ENCODE data around the gene TEX36. TPM values are rescaled to one million over a fixed set of nuclear protein-coding genes. Genes with fewer than 3 reads are reported as not detected.

Gene TEX36
- total RNA-seq, 6 experiments from 2014 or later, result not detected

DNA sequence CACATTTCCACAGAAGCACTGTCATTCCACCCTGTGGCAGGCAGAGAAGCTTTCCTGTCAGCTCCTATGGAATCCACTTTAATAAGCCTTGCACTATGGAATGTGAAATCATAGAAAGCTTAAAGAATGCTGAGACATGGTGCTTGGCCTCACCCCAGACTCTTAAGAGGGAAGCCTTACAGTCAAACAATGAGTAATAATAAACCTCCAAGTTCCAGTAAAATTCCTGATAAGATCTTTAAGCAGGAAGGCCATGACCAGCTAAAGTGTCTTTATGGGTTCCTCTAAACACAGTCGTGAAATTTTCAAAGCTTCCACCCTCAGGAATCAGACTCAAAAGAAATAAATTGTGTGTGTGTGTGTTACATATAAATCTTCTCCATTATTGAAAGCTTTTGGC lies 11.9 kb upstream of the TEX36 start:
- peaks cover 5% of the 10 kb centered on the region; the same call in 1 of the 2 replicates for H3K27me3 Mint-ChIP-seq (ENCODE audit: insufficient read depth)
- peaks cover 5% of the 10 kb centered on the region for H3K36me3 Mint-ChIP-seq (ENCODE audit: low read depth)
- peak overlapping the region; percentile 82 for H3K27ac Mint-ChIP-seq

GRCh38 chr10:125693524-125693847 lies 10.5 kb upstream of the TEX36 start:
- TF ChIP-seq, protein P1, sequence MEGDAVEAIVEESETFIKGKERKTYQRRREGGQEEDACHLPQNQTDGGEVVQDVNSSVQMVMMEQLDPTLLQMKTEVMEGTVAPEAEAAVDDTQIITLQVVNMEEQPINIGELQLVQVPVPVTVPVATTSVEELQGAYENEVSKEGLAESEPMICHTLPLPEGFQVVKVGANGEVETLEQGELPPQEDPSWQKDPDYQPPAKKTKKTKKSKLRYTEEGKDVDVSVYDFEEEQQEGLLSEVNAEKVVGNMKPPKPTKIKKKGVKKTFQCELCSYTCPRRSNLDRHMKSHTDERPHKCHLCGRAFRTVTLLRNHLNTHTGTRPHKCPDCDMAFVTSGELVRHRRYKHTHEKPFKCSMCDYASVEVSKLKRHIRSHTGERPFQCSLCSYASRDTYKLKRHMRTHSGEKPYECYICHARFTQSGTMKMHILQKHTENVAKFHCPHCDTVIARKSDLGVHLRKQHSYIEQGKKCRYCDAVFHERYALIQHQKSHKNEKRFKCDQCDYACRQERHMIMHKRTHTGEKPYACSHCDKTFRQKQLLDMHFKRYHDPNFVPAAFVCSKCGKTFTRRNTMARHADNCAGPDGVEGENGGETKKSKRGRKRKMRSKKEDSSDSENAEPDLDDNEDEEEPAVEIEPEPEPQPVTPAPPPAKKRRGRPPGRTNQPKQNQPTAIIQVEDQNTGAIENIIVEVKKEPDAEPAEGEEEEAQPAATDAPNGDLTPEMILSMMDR (IDR thresholded peaks at IDR 0.05), result no peak
- Mint-ChIP-seq H3K27ac (peak overlapping the region; percentile 83), H3K36me3 (ENCODE audit: low read depth) (peaks cover 13% of the 10 kb centered on the region), H3K4me3 (no peak overlapping the region; the same call in 1 of the 2 replicates), H3K4me1 (ENCODE audit: low read depth) (peaks cover 69% of the 10 kb centered on the region), H3K27me3 (ENCODE audit: insufficient read depth) (peaks cover 9% of the 10 kb centered on the region; the same call in 1 of the 2 replicates), H3K9me3 (peaks cover 3% of the 10 kb centered on the region; the same call in 1 of the 2 replicates)
- DNase-seq, result no peak

More for the DNA sequence above, 11.9 kb upstream of the TEX36 start:
- H3K9me3 Mint-ChIP-seq, result peaks cover 3% of the 10 kb centered on the region; the same call in 1 of the 2 replicates
- TF ChIP-seq, protein P1 (IDR thresholded peaks at IDR 0.05), result no peak; the same call in 1 of the 2 replicates
- peaks cover 58% of the 10 kb centered on the region for H3K4me1 Mint-ChIP-seq (ENCODE audit: low read depth)
- DNase-seq, result peak; percentile 94
- peak overlapping the region; percentile 52 for H3K4me3 Mint-ChIP-seq

DNA sequence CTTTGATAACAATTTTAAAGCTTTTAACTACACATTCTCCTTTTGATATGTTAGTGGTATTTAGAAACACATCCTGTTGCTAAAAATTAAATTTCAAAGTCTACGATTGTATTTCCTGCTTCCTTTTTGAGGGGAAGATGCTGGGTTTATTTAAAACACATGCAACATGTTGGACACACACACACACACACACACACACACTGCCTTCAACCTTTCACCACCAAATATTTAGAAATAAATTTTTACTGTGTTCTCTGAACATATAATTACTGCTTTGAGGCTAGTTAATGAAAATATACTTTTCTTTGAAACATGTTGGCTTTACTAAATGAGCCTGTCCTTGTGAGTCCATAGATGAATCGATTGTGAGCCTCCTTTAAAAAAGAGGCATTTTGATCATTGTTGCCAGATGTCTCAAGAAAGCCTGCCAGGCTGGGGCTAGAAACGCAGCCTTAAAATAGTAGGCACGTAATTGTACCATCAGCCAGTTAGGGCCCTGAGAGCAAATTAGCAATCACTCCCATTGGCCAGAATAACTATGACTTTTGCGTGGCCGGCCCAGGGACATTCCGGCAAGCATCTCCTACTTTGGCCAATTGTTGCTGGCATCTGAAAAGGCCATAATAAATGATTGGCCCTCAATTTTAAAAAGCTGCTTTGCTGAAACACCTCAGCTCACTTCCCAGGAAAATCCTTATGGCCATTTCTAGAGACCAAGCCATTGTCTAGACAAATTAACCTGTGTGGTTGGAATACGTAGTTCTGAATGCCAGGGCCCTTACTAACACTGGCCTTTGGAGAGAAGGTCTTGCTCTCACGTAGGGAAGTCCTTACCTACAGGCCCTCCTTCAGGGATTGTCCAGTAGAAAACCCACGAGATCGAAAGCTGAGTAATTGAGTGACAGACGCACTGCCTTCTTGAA lies 9.9 kb upstream of the TEX36 start:
- Mint-ChIP-seq H3K4me1 (ENCODE audit: low read depth) (peaks cover 71% of the 10 kb centered on the region), H3K27ac (peak overlapping the region; percentile 83), H3K4me3 (peak overlapping the region; percentile 62), H3K9me3 (peaks cover 3% of the 10 kb centered on the region; the same call in 1 of the 2 replicates), H3K36me3 (ENCODE audit: low read depth) (peaks cover 13% of the 10 kb centered on the region), H3K27me3 (ENCODE audit: insufficient read depth) (peaks cover 3% of the 10 kb centered on the region; the same call in 1 of the 2 replicates)
- TF ChIP-seq, protein P1 (IDR thresholded peaks at IDR 0.05), result no peak
- peak; percentile 86 for DNase-seq

DNA sequence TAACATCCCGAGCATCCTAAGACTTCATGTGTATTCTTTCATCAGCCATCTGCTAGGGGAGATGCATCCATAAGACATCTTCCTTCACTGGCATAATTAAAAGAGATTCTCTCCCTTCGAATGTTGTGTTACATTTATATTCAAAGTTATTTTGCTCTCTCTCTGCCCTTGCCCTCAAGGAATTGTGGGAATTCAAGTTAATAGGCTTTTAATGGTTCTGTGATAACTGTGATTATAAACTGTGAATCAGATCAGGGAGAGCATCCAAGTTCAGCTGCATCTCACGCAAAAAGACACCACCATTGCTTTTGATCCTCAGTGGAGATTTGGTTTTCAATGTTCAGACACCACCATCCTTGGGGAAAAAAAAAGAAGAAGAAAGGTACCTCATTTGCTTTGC lies 9.2 kb upstream of the TEX36 start:
- Mint-ChIP-seq H3K27ac (peak overlapping the region; percentile 83), H3K9me3 (peaks cover 3% of the 10 kb centered on the region; the same call in 1 of the 2 replicates), H3K27me3 (ENCODE audit: insufficient read depth) (peaks cover 3% of the 10 kb centered on the region; the same call in 1 of the 2 replicates), H3K4me1 (ENCODE audit: low read depth) (peaks cover 77% of the 10 kb centered on the region), H3K36me3 (ENCODE audit: low read depth) (peaks cover 13% of the 10 kb centered on the region), H3K4me3 (peak overlapping the region; percentile 62)
- DNase-seq, result peak; percentile 76
- TF ChIP-seq, protein P1 (IDR thresholded peaks at IDR 0.05), result no peak

GRCh38 chr10:125691160-125691981 lies 8.4 kb upstream of the TEX36 start:
- H3K27ac Mint-ChIP-seq, result peak overlapping the region; percentile 83
- H3K36me3 Mint-ChIP-seq (ENCODE audit: low read depth), result peaks cover 13% of the 10 kb centered on the region
- H3K27me3 Mint-ChIP-seq (ENCODE audit: insufficient read depth), result peaks cover 3% of the 10 kb centered on the region; the same call in 1 of the 2 replicates
- H3K4me1 Mint-ChIP-seq (ENCODE audit: low read depth), result peaks cover 77% of the 10 kb centered on the region
- peaks cover 3% of the 10 kb centered on the region; the same call in 1 of the 2 replicates for H3K9me3 Mint-ChIP-seq
- TF ChIP-seq, protein P1 (IDR thresholded peaks at IDR 0.05), result no peak
- DNase-seq, result peak; percentile 82
- peak overlapping the region; percentile 62 for H3K4me3 Mint-ChIP-seq

Measured in HFFc6 (cell line).